ENCODE data around the gene CFAP74.

- TF ChIP-seq ZSCAN29 (IDR thresholded peaks at IDR 0.05), result no peak
- TF ChIP-seq REST (IDR thresholded peaks at IDR 0.05; ENCODE audit: borderline replicate concordance), result peak; percentile 94
- TF ChIP-seq REST (CRISPR knock-in tag; IDR thresholded peaks at IDR 0.05; ENCODE audit: low read depth), result no peak
- TF ChIP-seq CTCF (IDR thresholded peaks at IDR 0.05 in 2 of 3, conservative IDR thresholded peaks at IDR 0.05 in 1 of 3; ENCODE audit: insufficient read depth in 2 of 3, low read depth in 1 of 3, low read length in 3 of 3), result peak; percentile 98 to 100 (median 99)
- no peak for TF ChIP-seq ID3 (CRISPR knock-in tag; IDR thresholded peaks at IDR 0.05)
- peak; percentile 38; the same call in 1 of the 2 replicates for TF ChIP-seq ID3 (tag; IDR thresholded peaks at IDR 0.05)
- no peak for TF ChIP-seq ZNF217 (CRISPR knock-in tag; IDR thresholded peaks at IDR 0.05)
- TF ChIP-seq NKRF (IDR thresholded peaks at IDR 0.05; ENCODE audit: borderline replicate concordance), result no peak; the same call in 1 of the 2 replicates
- TF ChIP-seq MAX (CRISPR knock-in tag; IDR thresholded peaks at IDR 0.05), result peak; percentile 85
Observed at GRCh38 chr1:1906185-1907097, 97.1 kb downstream of the CFAP74 start.
